Nephron progenitor cell (in vitro differentiated cells): ENCODE results near the gene NCF2.
"Not testable (repeated sequence)": the region's sequence is repeated elsewhere in the genome, so short reads cannot be mapped to it uniquely, and the experiment has no call there.

Experiments
- DNase-seq: peaks from one replicate; pipeline ENCODE4 v3.0.0; 2021
- H3K27ac Mint-ChIP-seq: 2 replicates; pipeline ENCODE4 v1.8.0; 2021; ENCODE audit warnings: mild to moderate bottlenecking, moderate library complexity, mixed read lengths
- H3K27me3 Mint-ChIP-seq: 2 replicates; pipeline ENCODE4 v1.8.0; 2021; ENCODE audit warnings: mild to moderate bottlenecking, low read depth, mixed read lengths; ENCODE audit not compliant: poor library complexity
- H3K36me3 Mint-ChIP-seq: 2 replicates; pipeline ENCODE4 v1.8.0; 2021; ENCODE audit warnings: low read depth, mixed read lengths
- H3K4me1 Mint-ChIP-seq: 2 replicates; pipeline ENCODE4 v1.8.0; 2021; ENCODE audit warnings: mixed read lengths
- H3K4me3 Mint-ChIP-seq: 2 replicates; pipeline ENCODE4 v1.8.0; 2021; ENCODE audit warnings: mild to moderate bottlenecking, moderate library complexity, mixed read lengths
- H3K9me3 Mint-ChIP-seq: 2 replicates; pipeline ENCODE4 v1.8.0; 2021; ENCODE audit warnings: mild to moderate bottlenecking, moderate library complexity, mixed read lengths
- TF ChIP-seq, protein P1 (sequence below): fragments of 200-600 bp; sonication (generic); IDR thresholded peaks from 2 replicates; pipeline ENCODE4 v1.5.0; 2021; ENCODE audit warnings: antibody characterized with exemption

The NCF2 gene

DNA sequence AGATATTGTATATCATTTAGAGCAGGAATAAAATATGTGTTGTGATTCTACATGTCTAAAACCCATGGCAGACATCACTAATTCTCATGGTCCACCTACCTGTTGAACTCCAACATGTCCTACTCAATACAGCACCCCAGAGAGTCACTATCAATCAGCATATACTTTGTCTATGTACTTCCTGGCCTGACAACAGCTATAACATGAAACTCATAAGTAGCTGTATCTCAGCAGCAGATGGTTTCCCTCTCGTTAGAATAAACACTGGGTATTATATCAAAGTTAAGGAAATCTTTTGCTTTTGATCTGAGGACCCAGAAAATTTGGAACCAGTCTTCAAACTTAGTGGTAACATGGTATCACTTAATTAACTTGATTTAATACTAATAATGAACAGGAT lies 29.5 kb upstream of the NCF2 start:
- Mint-ChIP-seq H3K27ac (no peak overlapping the region), H3K36me3 (no peaks in the 10 kb centered on the region), H3K4me1 (peaks cover 9% of the 10 kb centered on the region), H3K9me3 (no peaks in the 10 kb centered on the region), H3K27me3 (no peaks in the 10 kb centered on the region), H3K4me3 (no peak overlapping the region)
- TF ChIP-seq, protein P1, sequence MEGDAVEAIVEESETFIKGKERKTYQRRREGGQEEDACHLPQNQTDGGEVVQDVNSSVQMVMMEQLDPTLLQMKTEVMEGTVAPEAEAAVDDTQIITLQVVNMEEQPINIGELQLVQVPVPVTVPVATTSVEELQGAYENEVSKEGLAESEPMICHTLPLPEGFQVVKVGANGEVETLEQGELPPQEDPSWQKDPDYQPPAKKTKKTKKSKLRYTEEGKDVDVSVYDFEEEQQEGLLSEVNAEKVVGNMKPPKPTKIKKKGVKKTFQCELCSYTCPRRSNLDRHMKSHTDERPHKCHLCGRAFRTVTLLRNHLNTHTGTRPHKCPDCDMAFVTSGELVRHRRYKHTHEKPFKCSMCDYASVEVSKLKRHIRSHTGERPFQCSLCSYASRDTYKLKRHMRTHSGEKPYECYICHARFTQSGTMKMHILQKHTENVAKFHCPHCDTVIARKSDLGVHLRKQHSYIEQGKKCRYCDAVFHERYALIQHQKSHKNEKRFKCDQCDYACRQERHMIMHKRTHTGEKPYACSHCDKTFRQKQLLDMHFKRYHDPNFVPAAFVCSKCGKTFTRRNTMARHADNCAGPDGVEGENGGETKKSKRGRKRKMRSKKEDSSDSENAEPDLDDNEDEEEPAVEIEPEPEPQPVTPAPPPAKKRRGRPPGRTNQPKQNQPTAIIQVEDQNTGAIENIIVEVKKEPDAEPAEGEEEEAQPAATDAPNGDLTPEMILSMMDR = no peak
- DNase-seq = no peak

DNA sequence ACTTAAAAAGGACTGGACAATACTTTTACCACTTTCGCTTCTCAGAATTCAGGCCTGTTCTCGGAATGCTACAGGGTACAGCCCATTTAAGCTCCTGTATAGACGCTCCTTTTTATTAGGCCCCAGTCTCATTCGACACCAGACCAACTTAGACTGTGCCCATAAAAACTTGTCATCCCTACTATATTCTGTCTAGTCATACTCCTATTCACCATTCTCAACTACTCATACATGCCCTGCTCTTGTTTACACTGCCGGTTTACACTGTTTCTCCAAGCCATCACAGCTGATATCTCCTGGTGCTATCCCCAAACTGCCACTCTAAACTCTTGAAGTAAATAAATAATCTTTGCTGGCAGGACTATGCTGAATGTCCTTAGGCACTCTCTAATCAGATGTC lies 27.9 kb upstream of the NCF2 start:
- H3K4me3 Mint-ChIP-seq, H3K27me3 Mint-ChIP-seq, H3K27ac Mint-ChIP-seq, H3K9me3 Mint-ChIP-seq, H3K4me1 Mint-ChIP-seq, H3K36me3 Mint-ChIP-seq, DNase-seq: not testable (repeated sequence)

GRCh38 chr1:183612975-183613374 lies 22.7 kb upstream of the NCF2 start:
- H3K9me3 Mint-ChIP-seq, H3K27me3 Mint-ChIP-seq, H3K36me3 Mint-ChIP-seq, H3K4me1 Mint-ChIP-seq, H3K4me3 Mint-ChIP-seq, H3K27ac Mint-ChIP-seq, DNase-seq: not testable (repeated sequence)

GRCh38 chr1:183612407-183612806 lies 22.1 kb upstream of the NCF2 start:
- H3K4me1 Mint-ChIP-seq = peaks cover 6% of the 10 kb centered on the region
- peaks cover 8% of the 10 kb centered on the region for H3K27me3 Mint-ChIP-seq
- TF ChIP-seq, protein P1 = no peak
- H3K4me3 Mint-ChIP-seq = no peak overlapping the region
- H3K9me3 Mint-ChIP-seq = no peaks in the 10 kb centered on the region
- no peak for DNase-seq
- H3K27ac Mint-ChIP-seq = no peak overlapping the region
- H3K36me3 Mint-ChIP-seq = no peaks in the 10 kb centered on the region

GRCh38 chr1:183611021-183611420 lies 20.8 kb upstream of the NCF2 start:
- Mint-ChIP-seq H3K9me3 (no peaks in the 10 kb centered on the region), H3K4me1 (peaks cover 6% of the 10 kb centered on the region), H3K36me3 (no peaks in the 10 kb centered on the region), H3K27me3 (peaks cover 8% of the 10 kb centered on the region), H3K27ac (no peak overlapping the region), H3K4me3 (no peak overlapping the region)
- TF ChIP-seq, protein P1 = no peak
- no peak for DNase-seq

- Mint-ChIP-seq H3K4me3 (no peak overlapping the region), H3K36me3 (no peaks in the 10 kb centered on the region), H3K9me3 (no peaks in the 10 kb centered on the region), H3K27ac (no peak overlapping the region), H3K4me1 (peaks cover 6% of the 10 kb centered on the region), H3K27me3 (peaks cover 8% of the 10 kb centered on the region)
- TF ChIP-seq, protein P1 = no peak
- no peak for DNase-seq
Measured at GRCh38 chr1:183609759-183610452, 19.6 kb upstream of the NCF2 start.

GRCh38 chr1:183609313-183609712 lies 19.1 kb upstream of the NCF2 start:
- H3K9me3 Mint-ChIP-seq = no peaks in the 10 kb centered on the region
- H3K27ac Mint-ChIP-seq = no peak overlapping the region
- DNase-seq = no peak
- no peak overlapping the region for H3K4me3 Mint-ChIP-seq
- H3K4me1 Mint-ChIP-seq = peaks cover 9% of the 10 kb centered on the region
- H3K27me3 Mint-ChIP-seq = peaks cover 9% of the 10 kb centered on the region
- TF ChIP-seq, protein P1 = no peak
- no peaks in the 10 kb centered on the region for H3K36me3 Mint-ChIP-seq
